ENCODE results near the gene FBXL16. TPM values are rescaled to one million over a fixed set of nuclear protein-coding genes. Genes with fewer than 3 reads are reported as not detected.
"Not testable (repeated sequence)": the region's sequence is repeated elsewhere in the genome, so short reads cannot be mapped to it uniquely, and the experiment has no call there.

FBXL16 gene, protein sequence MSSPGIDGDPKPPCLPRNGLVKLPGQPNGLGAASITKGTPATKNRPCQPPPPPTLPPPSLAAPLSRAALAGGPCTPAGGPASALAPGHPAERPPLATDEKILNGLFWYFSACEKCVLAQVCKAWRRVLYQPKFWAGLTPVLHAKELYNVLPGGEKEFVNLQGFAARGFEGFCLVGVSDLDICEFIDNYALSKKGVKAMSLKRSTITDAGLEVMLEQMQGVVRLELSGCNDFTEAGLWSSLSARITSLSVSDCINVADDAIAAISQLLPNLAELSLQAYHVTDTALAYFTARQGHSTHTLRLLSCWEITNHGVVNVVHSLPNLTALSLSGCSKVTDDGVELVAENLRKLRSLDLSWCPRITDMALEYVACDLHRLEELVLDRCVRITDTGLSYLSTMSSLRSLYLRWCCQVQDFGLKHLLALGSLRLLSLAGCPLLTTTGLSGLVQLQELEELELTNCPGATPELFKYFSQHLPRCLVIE
- total RNA-seq = 12.0 TPM in 2 replicates

DNA sequence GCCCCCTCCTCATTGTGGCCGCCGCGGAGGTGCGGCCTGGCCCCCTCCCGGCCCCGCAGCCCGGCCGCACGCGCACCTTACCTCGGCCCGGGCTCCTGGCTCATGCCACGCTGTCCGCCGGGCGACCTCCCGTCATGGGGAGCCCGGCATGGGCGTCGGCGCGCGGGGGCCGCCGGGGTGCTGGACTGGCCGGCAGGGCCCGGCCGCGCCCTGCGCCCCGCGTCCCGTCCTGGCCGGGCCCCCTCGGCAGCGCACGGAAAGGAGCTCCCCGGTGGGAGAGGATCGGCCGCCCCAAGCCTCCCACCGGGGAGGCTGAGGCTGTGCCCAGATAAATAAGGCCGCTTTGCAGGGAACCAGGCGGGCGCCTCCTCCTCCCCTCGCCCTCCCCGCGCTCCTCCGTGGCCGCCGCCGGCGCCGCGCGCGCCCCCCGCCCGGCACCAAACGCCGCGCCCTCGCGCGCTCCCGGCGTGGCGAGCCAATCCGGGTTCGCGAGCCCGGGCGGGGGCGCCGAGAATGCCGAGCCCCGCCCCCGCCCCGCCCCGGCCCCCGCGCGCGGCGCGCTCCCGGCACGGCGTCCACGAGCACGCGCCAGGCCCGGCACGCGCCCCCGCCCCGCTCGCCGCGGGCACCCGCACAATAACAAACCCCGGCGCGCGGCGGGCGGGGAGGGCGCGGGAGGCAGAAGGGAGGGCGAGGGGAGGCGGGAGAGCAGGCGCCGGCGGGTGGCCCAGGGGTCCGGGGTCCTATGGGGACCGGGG lies at the start of gene FBXL16:
TSS of gene FBXL16 (minus strand) at position 371 of the 758 bp plus-strand sequence. CDS start 8,396 bp downstream, outside the sequence.
- intact Hi-C loops (cut with micrococcal nuclease) = no loop called here

DNA sequence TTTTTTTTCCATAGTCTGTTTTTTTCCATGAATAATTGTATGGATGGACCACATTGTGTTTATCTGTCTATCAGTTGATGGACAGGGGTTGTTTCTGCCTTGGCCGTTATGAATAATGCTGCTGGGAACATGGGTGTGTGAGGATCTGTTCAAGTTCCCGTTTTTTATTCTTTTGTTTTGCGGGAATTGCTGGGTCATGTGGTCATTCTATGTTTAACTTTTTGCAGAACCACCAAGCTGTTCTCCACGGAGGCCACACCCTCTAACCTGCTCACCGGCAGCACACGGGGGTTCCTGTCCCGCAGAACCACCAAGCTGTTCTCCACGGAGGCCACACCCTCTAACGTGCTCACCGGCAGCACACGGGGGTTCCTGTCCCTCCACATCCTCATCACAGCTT lies 49.1 kb upstream of the FBXL16 start:
- intact Hi-C loops (cut with micrococcal nuclease) = no loop called here

DNA sequence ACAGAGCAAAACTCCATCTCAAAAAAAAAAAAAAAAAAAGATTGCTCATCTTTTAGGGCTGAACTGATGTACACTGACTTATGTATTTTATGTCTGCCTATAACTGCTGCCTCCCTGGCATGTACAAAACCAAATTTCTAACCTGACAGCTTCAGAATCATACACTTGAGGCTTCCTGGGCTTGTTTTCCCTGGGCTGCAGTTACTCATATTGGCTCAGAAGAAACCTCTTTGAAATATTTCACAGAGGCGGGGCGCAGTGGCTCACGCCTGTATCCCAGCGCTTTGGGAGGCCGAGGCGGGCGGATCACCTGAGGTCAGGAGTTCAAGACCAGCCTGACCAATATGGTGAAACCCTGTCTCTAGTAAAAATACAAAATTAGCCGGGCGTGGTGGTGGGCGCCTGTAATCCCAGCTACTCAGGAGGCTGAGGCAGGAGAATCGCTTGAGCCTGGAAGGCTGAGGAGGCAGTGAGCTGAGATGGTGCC lies 48.6 kb upstream of the FBXL16 start:
- intact Hi-C loops (cut with micrococcal nuclease) = not testable (repeated sequence)

DNA sequence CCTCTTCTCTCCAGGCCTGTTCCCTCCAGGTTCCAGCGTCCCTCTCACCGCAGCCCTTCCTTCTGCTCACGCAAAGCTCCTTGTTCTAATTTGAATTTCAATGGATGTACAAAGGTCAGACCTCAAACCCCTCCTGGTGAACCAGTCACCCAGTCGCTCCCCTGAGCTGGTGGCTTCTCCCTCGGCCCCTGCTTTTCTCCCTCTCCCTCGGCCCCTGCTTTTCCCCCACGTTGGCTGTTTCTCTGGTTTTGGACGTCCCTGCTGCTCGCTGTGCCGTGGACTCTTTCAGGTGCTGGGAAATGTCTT lies 46.4 kb upstream of the FBXL16 start:
- intact Hi-C loops (cut with micrococcal nuclease) = no loop called here

DNA sequence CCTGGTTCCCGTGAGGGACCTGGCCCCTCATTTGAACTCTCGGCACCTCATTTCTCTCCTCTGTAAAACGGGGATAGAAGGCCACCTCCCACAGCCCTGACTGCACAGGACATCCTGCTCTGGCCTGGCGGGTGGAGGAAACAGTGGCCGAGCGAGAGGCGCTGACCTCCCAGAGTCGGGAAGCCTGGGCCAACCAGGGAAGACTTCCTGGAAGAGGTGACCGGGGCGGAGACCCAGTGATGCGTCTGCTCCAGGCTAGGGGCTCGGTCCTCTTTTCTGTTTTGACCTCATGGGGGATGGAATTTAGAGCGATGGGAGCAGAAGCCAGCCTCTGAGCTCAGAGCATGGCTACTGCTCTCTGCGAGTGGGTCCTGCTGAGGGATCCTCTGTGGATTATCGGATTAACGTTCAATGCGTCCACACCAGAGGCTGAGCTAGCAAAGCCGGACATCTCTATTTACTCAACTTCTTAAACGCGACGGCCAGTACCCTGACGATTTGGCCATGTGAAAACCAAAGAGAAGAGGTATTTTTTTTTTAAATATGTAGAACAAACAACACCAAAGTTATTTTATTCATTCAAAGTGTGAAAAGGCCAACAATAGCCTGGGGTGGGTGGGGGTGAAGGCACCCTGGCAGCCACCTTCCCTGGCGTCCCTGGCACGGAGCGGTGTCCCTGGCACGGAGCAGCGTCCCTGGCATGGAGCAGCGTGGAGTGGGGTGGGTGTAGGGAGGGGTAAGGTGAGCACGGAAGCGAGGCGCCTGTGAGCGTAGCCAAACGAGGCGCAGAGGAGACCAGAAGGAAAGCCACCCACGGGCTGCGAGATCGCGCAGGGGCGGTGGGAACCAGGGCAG lies 45.8 kb upstream of the FBXL16 start:
- intact Hi-C loops (cut with micrococcal nuclease) = no loop called here

DNA sequence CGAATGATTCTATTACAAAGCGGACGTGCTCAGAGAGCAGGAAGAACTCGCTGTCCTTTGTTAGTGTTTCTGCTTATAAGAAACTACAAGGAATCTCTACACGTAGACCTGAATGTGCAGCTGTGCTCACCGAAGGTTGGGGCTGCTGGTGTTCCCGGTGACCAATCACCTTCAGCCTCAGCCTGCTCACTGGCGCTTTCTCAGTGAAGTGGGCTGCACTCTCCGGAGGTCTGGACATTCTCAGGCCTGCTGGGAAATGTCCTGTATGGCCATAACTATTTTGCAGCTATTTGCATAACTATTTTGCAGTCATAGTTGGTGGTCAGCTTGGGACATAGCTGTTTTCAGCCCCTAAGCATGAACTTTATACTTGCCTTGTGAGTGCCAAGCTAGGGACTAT lies 44.9 kb upstream of the FBXL16 start:
- intact Hi-C loops (cut with micrococcal nuclease) = no loop called here

DNA sequence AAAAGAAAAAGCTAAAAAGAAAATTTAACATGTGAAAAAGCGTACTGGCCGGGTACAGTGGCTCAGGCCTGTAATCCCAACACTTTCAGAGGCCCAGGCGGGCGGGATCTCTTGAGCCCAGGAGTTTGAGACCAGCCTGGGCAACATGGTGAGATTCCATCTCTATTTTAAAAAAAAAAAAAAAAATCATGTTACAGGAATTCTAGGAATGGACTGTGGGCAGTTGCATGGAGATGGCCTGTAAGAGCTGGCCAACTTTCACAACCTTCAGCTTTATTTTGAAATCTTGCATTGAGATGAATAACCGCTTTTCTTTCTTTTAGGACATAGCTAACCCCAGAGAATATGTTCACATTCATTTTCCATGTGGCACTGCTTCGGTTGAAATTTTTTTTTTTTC lies 43.4 kb upstream of the FBXL16 start:
- intact Hi-C loops (cut with micrococcal nuclease) = no loop called here

DNA sequence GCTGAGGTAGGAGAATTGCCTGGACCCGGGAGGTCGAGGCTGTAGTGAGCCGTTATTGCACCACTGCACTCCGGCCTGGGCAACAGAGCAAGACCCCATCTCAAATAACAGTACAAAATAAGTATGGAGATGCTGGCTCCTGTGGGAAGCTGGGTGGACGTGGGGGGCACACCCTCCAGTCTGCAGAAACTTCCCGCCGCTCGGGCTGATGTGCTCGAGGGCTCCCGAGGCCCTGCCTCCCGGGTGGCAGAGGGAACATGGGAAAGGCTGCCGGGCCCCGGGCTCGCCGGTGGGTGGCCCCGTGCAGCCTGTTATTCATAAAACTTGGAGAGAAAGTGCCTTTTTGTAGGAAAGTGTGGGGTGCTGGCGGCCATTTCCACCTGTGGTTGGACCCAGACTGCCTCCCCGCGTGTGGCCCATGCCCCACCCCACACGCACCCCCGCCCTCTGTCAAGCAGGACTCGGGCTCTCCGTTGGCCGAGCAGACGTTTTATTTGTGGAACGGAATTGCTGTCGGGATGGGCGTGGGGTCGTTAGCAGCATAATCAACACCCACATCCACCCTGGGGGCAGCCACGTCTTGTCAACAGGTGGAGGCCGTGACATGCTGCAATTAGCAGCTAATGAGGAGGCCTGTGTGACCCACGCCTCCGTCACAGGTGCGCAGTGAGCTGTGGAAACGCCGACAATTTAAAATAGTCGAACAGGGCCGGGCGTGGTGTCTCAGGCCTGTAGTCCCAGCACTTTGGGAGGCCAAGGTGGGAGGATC lies 42.6 kb upstream of the FBXL16 start:
- intact Hi-C loops (cut with micrococcal nuclease) = no loop called here

DNA sequence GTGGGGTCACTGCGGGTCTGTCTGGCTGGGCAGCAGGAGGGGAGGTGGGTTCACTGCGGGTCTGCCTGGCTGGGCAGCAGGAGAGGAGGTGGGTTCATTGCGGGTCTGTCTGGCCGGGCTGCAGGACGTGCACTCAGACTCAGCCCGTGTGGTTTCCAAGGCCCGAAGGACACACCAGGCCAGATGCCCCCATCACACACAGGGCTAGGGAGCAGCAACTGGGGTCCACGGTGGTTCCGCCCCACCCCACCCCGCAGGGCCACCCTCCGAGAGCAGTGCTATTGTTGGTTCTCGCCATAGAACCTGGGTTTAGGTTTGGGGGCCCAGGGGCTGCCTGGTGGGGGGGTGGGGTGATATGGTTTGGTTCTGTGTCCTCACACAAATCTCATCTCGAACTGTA lies 41.0 kb upstream of the FBXL16 start:
- intact Hi-C loops (cut with micrococcal nuclease) = no loop called here

DNA sequence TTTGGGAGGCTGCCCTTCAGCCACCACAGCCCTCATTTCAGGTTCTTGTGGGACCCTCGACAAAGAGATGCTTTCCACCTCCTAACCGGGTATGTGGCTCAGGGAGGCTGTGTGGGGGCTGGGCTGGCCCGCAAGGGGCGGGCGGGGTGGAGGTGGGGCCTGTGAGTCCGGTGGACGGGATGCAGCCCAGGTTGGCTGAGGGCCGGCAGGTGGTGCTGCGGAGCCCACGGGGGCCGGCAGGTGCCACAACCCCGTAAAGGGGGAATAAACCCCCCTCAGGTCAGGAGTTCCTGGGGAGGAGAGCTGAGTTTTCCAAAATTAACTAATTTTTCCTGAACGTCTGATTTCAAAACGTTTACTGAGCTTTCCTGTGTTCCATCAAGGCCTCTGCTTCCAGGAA lies 40.1 kb upstream of the FBXL16 start:
- intact Hi-C loops (cut with micrococcal nuclease) = no loop called here

DNA sequence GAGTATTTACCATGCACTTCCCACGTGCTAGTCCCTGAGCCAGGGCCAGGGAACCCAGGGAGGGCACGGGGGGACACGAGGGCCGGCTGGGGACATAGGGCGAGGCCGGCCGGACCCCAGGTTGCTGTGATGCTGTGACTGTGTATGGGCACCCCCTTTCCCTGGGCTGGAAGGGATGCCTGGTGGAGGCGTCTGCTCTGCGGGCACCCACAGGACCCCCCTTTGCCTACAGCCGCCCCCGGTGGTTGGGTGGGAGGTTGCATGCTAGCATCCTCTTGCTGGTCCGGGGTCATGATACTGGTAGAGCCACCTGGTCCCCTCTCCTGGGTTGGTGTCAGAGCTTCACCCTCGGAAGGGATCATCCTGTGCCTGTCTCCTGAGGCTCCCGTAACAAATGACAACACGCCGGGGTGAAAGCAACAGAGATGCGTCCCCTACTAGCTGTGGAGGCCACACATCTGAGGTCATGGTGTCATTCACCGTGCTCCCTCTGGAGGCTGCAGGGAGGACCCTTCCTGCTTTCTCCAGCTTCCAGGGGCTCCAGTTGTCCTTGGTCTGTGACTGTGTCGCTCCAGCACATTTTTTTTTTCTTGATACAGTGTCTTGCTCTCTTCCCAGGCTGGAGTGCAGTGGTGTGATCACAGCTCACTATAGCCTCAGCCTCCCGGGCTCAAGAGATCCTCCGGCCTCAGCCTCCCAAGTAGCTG lies 38.3 kb upstream of the FBXL16 start:
- intact Hi-C loops (cut with micrococcal nuclease) = no loop called here

DNA sequence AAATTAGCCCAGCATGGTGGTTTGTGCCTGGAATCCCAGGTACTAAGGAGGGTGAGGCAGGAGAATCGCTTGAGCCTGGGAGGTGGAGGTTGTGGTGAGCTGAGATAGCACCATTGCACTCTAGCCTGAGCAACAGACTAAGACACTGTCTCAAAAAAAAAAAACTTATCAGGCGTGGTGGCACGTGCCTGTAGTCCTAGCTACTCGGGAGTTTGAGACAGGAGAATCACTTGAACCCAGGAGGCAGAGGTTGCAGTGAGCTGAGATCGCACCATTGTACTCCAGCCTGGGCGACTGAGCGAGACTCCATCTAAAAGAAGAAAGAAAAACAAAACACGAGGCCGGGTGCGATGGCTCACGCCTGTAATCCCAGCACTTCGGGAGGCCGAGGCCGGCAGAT lies 37.3 kb upstream of the FBXL16 start:
- intact Hi-C loops (cut with micrococcal nuclease) = not testable (repeated sequence)

DNA sequence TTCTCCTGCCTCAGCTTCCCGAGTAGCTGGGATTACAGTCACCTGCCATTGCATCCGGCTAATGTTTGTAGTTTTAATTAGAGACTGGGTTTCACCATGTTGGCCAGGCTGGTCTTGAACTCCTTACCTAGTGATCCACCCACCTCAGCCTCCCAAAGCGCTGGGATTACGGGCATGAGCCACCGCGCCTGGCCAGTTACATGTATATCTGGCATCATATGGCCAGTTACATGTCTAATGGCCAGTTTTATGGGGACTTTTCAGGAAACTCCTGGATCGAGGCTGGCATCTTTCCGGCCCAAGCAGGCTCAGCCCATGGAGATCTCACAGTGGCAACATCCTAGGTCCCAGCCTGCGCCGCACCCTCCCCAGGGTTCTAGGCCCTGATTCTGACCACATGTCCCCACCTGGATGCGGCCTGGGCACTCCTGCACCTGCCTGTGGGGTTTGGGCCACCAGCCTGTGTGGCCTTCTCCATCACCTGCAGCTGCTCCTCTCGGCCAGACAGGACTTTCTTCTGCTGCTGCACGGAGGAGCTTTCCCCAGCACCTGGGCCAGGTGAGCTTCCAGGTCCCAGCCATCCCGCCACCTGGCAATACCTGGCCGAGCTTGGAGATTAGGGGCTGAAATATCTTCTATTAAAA lies 36.5 kb upstream of the FBXL16 start:
- intact Hi-C loops (cut with micrococcal nuclease) = loop anchor here (1.0 to 2.0 kb wide), 2 partner anchors 27 to 46 kb away; partner anchors contain the start of genes CHTF18, METRN and RPUSD1

DNA sequence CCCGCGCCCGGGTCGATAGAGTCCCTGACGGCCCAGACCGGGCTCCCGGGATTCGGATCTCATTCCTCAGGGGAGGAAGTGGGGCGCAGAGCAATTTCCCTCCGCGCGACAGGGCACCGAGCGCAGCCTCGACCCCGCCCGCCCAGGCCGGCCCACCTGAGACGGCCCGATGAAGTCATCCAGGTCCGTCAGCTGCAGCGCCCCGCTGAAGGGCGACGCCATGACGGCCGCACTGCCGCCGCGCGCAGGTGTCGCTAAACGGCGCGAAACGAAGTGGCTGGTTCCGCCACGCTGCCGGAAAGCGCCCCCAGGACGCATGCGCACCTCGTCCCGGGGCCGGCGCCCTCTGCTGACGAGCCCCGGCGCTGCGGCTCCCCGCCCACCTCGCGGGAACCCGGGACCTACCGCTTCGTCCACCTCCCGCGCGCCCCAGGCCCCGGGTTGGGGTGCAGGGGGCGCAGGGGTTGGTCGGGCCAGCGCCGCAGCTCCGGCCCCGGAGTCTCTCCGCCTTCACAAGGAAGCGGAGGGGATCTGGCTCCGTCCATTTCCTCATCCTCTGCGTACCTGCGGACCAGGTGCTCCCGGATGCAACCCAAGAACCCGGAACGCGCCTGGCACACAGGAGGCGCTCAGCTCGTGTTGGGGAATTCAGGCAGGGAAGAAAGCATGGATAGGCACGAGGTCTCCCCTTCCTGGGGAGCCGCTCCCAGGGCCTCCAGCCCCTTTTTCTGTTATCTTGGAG lies 35.3 kb upstream of the FBXL16 start, which contains the start of gene CIAO3:
TSS of gene CIAO3 (minus strand) at position 234 of the 742 bp plus-strand sequence. CDS start at position 222, 12 bp downstream.
- intact Hi-C loops (cut with micrococcal nuclease) = loop anchor here (1.0 to 2.0 kb wide), 2 partner anchors 26 to 47 kb away; partner anchors contain the start of genes CHTF18, METRN and RPUSD1

DNA sequence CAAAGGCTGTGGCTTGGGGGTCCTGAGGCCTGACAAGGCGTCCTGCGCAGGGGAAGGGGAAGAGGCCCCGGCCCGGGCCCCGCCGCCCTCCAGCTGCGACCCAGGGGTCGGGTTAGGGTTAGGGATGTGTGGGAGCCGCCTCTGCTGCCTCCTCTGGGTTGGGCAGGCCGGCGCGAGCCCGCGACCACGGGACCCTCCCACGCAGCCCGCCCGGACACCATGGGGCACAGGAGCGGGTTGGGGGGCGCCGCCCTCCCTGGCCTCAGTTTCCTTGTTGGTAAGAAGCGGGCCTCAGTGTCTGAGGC lies 34.8 kb upstream of the FBXL16 start:
- intact Hi-C loops (cut with micrococcal nuclease) = loop anchor here (2.0 kb wide), 1 partner anchor 26 kb away; the partner anchor contains the start of gene METRN

DNA sequence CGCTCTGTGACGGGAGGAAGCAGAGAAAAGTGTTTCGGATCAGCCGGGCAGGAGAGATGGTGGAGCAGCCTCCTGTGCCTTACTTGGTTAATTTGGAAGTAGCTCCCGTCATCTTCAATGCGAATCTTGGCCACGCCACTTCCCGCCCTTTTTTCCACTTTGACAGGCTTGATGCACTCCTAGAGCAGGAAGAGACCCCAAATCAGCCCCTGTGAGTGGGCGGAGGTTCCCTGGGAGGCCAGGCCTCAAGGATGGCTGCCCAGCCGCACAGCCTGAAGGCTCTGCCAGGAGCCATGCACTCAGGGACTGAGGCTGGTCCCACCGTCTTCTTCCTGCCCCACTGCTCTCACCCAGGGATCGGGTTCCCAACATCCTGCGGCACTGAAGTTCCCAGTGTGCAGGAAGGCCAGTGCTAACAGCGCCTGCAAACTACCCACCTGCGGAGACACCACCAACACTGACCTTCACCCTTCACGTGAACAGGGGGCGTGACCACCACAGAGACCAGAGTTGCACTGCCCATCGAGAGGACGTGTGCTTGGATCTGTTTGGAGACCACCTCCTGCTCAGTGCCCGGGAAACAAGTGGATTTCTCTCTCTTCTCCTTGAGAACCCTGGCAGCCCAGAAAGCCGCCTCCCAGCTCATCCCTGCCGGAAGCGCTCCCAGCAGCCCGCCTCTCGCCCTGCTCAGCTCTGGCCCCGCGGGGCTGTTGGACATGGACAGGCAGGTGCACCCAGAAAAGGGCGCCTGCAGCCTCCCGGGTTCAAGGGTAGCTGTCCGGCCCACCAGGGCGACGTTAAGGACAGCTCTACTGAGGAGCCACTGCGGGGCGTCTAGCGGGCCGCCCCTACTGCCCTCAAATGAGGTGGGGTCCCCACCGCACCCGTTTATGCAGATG lies 34.2 kb upstream of the FBXL16 start:
- intact Hi-C loops (cut with micrococcal nuclease) = loop anchor here (2.0 kb wide), 1 partner anchor 25 kb away; the partner anchor contains the start of gene METRN

DNA sequence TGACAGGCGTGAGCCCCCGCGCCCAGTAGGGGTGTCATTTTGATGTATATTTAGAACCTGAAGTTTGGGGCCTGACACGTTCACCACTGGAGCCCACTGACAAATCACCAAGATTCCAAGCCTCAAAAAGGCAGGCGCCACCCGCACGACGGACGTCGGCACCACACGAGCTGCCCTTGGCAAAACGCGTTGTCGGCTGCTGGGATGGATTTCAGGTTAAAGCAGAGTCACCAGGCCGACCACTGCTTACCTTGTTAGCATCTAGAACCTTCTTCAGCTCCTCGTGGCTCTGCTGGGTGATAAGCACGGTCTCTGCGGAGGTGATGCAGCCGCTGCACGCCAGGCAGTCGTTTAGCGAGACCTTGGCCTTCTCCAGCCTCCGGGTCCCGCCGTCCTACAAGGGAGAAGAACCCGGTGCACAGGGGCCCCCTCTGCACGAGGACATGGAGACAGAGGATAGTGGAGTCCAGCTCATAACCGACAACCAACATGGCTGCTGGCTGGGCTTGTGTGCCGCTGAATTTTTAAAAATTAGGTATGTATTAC lies 31.4 kb upstream of the FBXL16 start:
- intact Hi-C loops (cut with micrococcal nuclease) = no loop called here

Measured in T-helper 2 cell treated with Interferon-gamma antibody and Interleukin-4, amounts not matched to agents 100 ng/mL and 5 ng/mL, for 36 hours (primary cell).